ENCODE results near the gene SEC11C. TPM values are rescaled to one million over a fixed set of nuclear protein-coding genes. Genes with fewer than 3 reads are reported as not detected.

The SEC11C gene
- total and polyA plus RNA-seq, 2 donors (not counting 1 experiment from before 2014, with no cell fraction given), result 29.0 to 76.8 TPM

GRCh38 chr18:59180150-59180845 is 40.6 kb downstream of the SEC11C start:
- ChIA-PET CTCF (no interaction called here), POLR2A (no interaction called here)
- H3K9me3 Mint-ChIP-seq (ENCODE audit: insufficient read depth), result no peaks in the 10 kb centered on the region
- Histone ChIP-seq H3K9ac (ENCODE audit: low read length) (no peak overlapping the region), H3K27me3 (replicated peaks in 1 of 4; ENCODE audit: control extremely low read depth in 1 of 4, control insufficient read depth in 3 of 4, insufficient read depth in 4 of 4, low read length in 3 of 4) (peaks cover 0 to 4% (median 0%) of the 10 kb centered on the region in 4 experiments), H3K36me3 (replicated peaks in 1 of 2; ENCODE audit: control extremely low read depth in 1 of 2, control insufficient read depth in 1 of 2, extremely low read depth in 1 of 2, insufficient read depth in 2 of 2, low read length in 1 of 2) (no peaks in the 10 kb centered on the region), H3K79me2 (ENCODE audit: control insufficient read depth, insufficient read depth, low read length) (no peaks in the 10 kb centered on the region), H3K27ac (ENCODE audit: low read length in 2 of 2) (no peak overlapping the region), H4K20me1 (ENCODE audit: control insufficient read depth, insufficient read depth, low read length, poor library complexity, severe bottlenecking) (no peaks in the 10 kb centered on the region), H3K4me3 (ENCODE audit: control extremely low read depth in 1 of 5, extremely low read depth in 1 of 5, insufficient read depth in 1 of 5, low read depth in 2 of 5, low read length in 4 of 5) (no peak overlapping the region), H3K9me3 (ENCODE audit: control extremely low read depth in 1 of 3, control insufficient read depth in 2 of 3, insufficient read depth in 1 of 3, low read length in 2 of 3) (no peaks in the 10 kb centered on the region), H2AFZ (ENCODE audit: insufficient read depth, low read depth, low read length, poor library complexity, severe bottlenecking) (no peak overlapping the region), H3K4me1 (ENCODE audit: control insufficient read depth in 2 of 2, insufficient read depth in 2 of 2, low read length in 2 of 2) (no peaks in the 10 kb centered on the region), H3K4me2 (replicated peaks; ENCODE audit: low read depth, low read length, poor library complexity, severe bottlenecking) (no peak overlapping the region)
- DNase-seq (no peak), ATAC-seq (ENCODE audit: low read depth) (no peak)
- H3K4me3 Mint-ChIP-seq, result no peak overlapping the region
- WGBS (ENCODE audit: insufficient coverage), result 66% methylated on average over 6 of the region's 9 CpGs
- peaks cover 19% of the 10 kb centered on the region for H3K27me3 Mint-ChIP-seq
- TF ChIP-seq EZH2 (IDR thresholded peaks at IDR 0.05; ENCODE audit: borderline replicate concordance, insufficient read depth, low read depth, low read length, poor library complexity, severe bottlenecking) (no peak), CTCF (IDR thresholded peaks at IDR 0.05) (no peak)
- intact Hi-C loops (cut with micrococcal nuclease), result no loop called here
- no peak overlapping the region for H3K27ac Mint-ChIP-seq
- no peaks in the 10 kb centered on the region for H3K4me1 Mint-ChIP-seq

- WGBS (ENCODE audit: insufficient coverage), result no CpG with 5 or more reads among the region's 1 CpG
- H2AFZ ChIP-seq (ENCODE audit: insufficient read depth, low read depth, low read length, poor library complexity, severe bottlenecking), result no peak overlapping the region
- Mint-ChIP-seq H3K27me3 (peaks cover 11% of the 10 kb centered on the region), H3K4me3 (no peak overlapping the region), H3K4me1 (no peaks in the 10 kb centered on the region), H3K27ac (no peak overlapping the region), H3K9me3 (ENCODE audit: insufficient read depth) (no peaks in the 10 kb centered on the region)
- no peak for TF ChIP-seq EZH2 (IDR thresholded peaks at IDR 0.05; ENCODE audit: borderline replicate concordance, insufficient read depth, low read depth, low read length, poor library complexity, severe bottlenecking)
- TF ChIP-seq CTCF (IDR thresholded peaks at IDR 0.05), result no peak
- no peak overlapping the region for H3K9ac ChIP-seq (ENCODE audit: low read length)
- CTCF ChIA-PET, result no interaction called here
- no peaks in the 10 kb centered on the region for H3K79me2 ChIP-seq (ENCODE audit: control insufficient read depth, insufficient read depth, low read length)
- H4K20me1 ChIP-seq (ENCODE audit: control insufficient read depth, insufficient read depth, low read length, poor library complexity, severe bottlenecking), result no peaks in the 10 kb centered on the region
- intact Hi-C loops (cut with micrococcal nuclease), result no loop called here
- no peaks in the 10 kb centered on the region for H3K36me3 ChIP-seq (replicated peaks in 1 of 2; ENCODE audit: control extremely low read depth in 1 of 2, control insufficient read depth in 1 of 2, extremely low read depth in 1 of 2, insufficient read depth in 2 of 2, low read length in 1 of 2)
- no peaks in the 10 kb centered on the region for H3K9me3 ChIP-seq (ENCODE audit: control extremely low read depth in 1 of 3, control insufficient read depth in 2 of 3, insufficient read depth in 1 of 3, low read length in 2 of 3)
- H3K4me2 ChIP-seq (replicated peaks; ENCODE audit: low read depth, low read length, poor library complexity, severe bottlenecking), result no peak overlapping the region
- DNase-seq (no peak), ATAC-seq (ENCODE audit: low read depth) (no peak)
- peaks cover 0 to 3% (median 0%) of the 10 kb centered on the region in 4 experiments for H3K27me3 ChIP-seq (replicated peaks in 1 of 4; ENCODE audit: control extremely low read depth in 1 of 4, control insufficient read depth in 3 of 4, insufficient read depth in 4 of 4, low read length in 3 of 4)
- no peak overlapping the region for H3K4me3 ChIP-seq (ENCODE audit: control extremely low read depth in 1 of 5, extremely low read depth in 1 of 5, insufficient read depth in 1 of 5, low read depth in 2 of 5, low read length in 4 of 5)
- no peaks in the 10 kb centered on the region for H3K4me1 ChIP-seq (ENCODE audit: control insufficient read depth in 2 of 2, insufficient read depth in 2 of 2, low read length in 2 of 2)
- POLR2A ChIA-PET, result no interaction called here
- no peak overlapping the region for H3K27ac ChIP-seq (ENCODE audit: low read length in 2 of 2)
Measured at GRCh38 chr18:59182673-59183072, 43.0 kb downstream of the SEC11C start.

Measured in B cell (primary cell).